Spinal cord (tissue), 10 donors: ENCODE measurements around the gene CADPS. TPM values are rescaled to one million over a fixed set of nuclear protein-coding genes. Genes with fewer than 3 reads are reported as not detected.

Experiments
- DNase-seq, 6 donors: peaks; one replicate each; pipeline versions ENCODE4 v3.0.0 to v3.0.0-alpha.2; 2013 to 2015; ENCODE audit warnings: low spot score in 6 of 6, low read depth in 4 of 6
- H3K27ac ChIP-seq: one replicate; pipeline ENCODE4 v1.5.1; 2013; ENCODE audit warnings: low read depth, low read length, control low read depth
- H3K27me3 ChIP-seq: one replicate; pipeline ENCODE4 v1.6.1; 2013; ENCODE audit warnings: low read length; ENCODE audit not compliant: control insufficient read depth, insufficient read depth
- H3K36me3 ChIP-seq: one replicate; pipeline ENCODE4 v1.6.1; 2013; ENCODE audit warnings: low read length; ENCODE audit not compliant: control insufficient read depth, insufficient read depth
- H3K4me1 ChIP-seq: one replicate; pipeline ENCODE4 v1.6.1; 2013; ENCODE audit warnings: low read length; ENCODE audit not compliant: control insufficient read depth, insufficient read depth
- H3K4me3 ChIP-seq: one replicate; pipeline ENCODE4 v1.5.1; 2013; ENCODE audit warnings: low read depth, low read length, control low read depth
- H3K9me3 ChIP-seq: one replicate; pipeline ENCODE4 v1.6.1; 2013; ENCODE audit warnings: low read length; ENCODE audit not compliant: control insufficient read depth, insufficient read depth
- WGBS: methylation state at CpG from one replicate; pipeline ENCODE4 v1.1.5; 2013; ENCODE audit warnings: missing lambda C conversion rate; ENCODE audit not compliant: insufficient coverage; 5-methylcytosine and 5-hydroxymethylcytosine counted together
- polyA plus RNA-seq, 2 donors: library from polyadenylated mRNA; unstranded; fragments of 120-200 nt; gene quantifications; one replicate each; pipeline ENCODE4 v1.2.1, GENCODE V29; 2013; ENCODE audit not compliant: insufficient read length in 2 of 2
- total RNA-seq, 2 donors: library from RNA; depleted of rRNA in 1 of 2; stranded (reverse); fragments of 120-200 nt in 1 of 2; fragments of >200 nt in 1 of 2; gene quantifications; one replicate each; pipeline versions ENCODE4 v1.2.3 to v1.2.4, GENCODE V29; 2013 to 2014
- donor health status: healthy.

Gene CADPS
- total and polyA plus RNA-seq, 4 donors: 79.7 to 251 (median 198) TPM

DNA sequence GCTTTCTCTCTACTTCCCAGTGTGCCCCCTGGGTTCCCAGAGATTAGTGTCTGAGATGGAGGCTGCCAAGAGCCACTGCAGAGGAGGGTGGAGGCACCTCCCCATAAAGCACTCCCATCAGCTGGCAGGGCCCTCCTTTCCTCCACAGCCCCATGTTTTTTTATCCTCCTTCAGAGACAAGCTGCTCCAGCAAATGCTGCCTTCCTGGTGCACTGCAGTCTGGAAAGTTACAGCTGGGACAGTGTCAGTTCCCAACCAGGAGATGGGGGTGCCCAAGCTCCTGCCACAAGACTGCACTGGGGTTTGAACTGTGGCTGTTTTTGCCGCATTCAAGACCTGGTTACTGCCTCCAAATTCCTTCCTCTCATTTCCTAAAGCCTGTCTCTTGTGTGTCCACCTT, 206.1 kb downstream of the CADPS start:
- Histone ChIP-seq H3K4me3 (no peak overlapping the region), H3K4me1 (peaks cover 5% of the 10 kb centered on the region), H3K36me3 (no peaks in the 10 kb centered on the region), H3K9me3 (no peaks in the 10 kb centered on the region), H3K27me3 (no peaks in the 10 kb centered on the region), H3K27ac (no peak overlapping the region)
- peak in 2 of 6 donors; percentile 15 to 29 for DNase-seq
- WGBS: 100% methylated on average over 1 of the region's 1 CpG

DNA sequence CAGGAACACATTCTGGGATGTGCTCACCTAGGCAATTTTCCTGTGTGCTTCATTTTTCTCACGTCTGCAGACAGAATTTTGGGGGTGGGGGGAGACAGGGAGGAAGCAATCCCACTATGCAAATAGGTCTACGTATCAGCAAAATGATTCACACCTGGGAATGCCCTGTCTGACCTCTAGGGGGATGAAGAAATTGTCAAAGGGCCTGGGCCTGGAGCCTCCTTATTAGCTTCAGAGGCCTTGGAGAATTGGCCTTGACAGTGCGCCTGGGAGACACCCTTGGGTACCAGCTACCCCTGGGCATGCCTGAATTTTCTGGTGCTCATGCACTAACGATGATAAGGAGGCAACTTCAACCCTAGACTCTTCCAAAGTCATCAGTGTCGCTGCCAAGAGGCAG, 207.5 kb downstream of the CADPS start:
- no peak for DNase-seq
- Histone ChIP-seq H3K4me3 (no peak overlapping the region), H3K27ac (no peak overlapping the region), H3K36me3 (no peaks in the 10 kb centered on the region), H3K4me1 (peaks cover 5% of the 10 kb centered on the region), H3K9me3 (no peaks in the 10 kb centered on the region), H3K27me3 (no peaks in the 10 kb centered on the region)
- 88% methylated on average over 2 of the region's 5 CpGs for WGBS

DNA sequence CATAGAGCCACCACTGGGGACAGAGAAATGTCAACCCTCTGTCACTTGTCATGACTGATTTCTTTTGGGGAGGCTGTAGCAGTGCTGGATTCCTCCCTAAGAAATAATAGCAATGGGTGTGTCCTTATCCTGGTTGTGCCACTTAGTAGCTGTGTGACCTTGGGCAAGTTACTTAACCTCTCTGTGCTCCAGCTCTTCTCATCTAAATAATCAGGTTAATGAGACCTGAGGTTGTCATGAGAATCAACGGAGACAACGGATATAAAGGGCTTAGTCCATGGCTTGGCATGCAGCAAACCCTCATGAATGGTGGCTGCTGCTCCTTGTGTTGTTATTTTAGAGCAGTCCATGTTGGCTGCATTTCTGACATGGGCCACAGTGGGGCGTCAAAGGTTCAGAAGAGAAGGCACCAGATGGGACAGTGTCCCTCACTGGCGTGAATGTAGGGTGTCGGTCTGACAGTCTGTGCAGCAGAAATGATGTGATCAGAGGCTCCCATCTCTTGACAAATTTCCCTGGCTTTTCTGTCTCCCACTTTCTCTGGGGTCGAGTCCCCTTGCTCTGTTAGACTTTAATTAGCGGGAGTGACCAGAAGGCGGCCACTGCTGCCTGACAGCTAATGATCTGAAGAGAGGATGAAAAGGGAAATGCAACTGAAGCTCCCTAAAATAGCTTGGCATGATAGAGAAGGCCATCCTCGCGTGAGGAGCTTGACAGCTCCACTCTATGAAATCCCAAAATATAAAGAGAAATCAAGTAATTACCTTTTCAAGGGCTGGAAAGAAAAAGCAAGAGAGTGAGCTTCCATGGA, 209.4 kb downstream of the CADPS start:
- peaks cover 5% of the 10 kb centered on the region for H3K4me1 ChIP-seq
- no peak overlapping the region for H3K27ac ChIP-seq
- no peaks in the 10 kb centered on the region for H3K9me3 ChIP-seq
- 11% methylated on average over 7 of the region's 10 CpGs for WGBS
- H3K4me3 ChIP-seq: no peak overlapping the region
- peak; percentile 41 to 96 (median 74) for DNase-seq
- no peaks in the 10 kb centered on the region for H3K27me3 ChIP-seq
- H3K36me3 ChIP-seq: no peaks in the 10 kb centered on the region

DNA sequence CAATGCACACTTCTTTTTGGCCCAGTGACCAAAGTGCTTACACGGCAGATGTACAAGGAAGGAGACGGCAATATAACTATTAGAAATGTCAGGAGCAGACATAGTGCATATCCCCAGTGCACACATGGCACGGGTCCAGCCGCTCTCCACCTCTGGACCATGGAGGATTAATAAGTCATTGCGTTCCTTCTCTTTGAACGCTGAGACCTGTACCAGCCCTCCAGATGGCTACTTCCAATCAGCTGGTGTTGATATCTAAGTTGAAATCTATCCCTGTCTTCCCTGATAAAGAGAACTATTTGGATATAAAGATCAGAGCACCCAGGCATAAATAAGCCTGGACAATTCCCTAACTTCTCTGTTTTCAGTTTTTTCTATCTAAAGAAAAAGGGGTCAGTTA, 212.5 kb downstream of the CADPS start:
- Histone ChIP-seq H3K4me1 (no peaks in the 10 kb centered on the region), H3K9me3 (no peaks in the 10 kb centered on the region), H3K4me3 (no peak overlapping the region), H3K27ac (no peak overlapping the region), H3K36me3 (no peaks in the 10 kb centered on the region), H3K27me3 (no peaks in the 10 kb centered on the region)
- peak in 1 of 6 donors; percentile 62 for DNase-seq
- WGBS: no CpG with 5 or more reads among the region's 6 CpGs

DNA sequence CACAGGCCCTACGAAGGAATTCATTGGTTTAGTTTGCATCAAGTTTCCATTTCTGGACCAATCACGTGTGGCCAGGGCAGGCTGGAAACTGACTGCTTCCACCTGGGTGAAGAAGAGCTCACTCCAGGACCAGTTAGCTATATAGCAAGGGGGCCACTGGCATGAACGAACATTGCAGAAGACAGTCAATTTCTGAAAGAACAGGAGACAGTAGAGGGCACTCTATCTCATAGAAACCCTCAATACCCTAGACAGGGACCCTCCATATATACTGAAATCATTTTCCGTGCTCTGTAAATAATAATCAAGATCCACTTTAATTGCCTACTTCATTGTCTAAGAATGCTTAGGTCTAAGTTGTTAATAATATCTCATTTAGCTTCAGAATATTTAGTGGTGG, 215.6 kb downstream of the CADPS start:
- no peak overlapping the region for H3K4me3 ChIP-seq
- H3K4me1 ChIP-seq: no peaks in the 10 kb centered on the region
- no peaks in the 10 kb centered on the region for H3K36me3 ChIP-seq
- H3K27me3 ChIP-seq: no peaks in the 10 kb centered on the region
- WGBS: 100% methylated on average over 1 of the region's 4 CpGs
- no peaks in the 10 kb centered on the region for H3K9me3 ChIP-seq
- peak in 2 of 6 donors; percentile 18 to 57 for DNase-seq
- H3K27ac ChIP-seq: no peak overlapping the region

DNA sequence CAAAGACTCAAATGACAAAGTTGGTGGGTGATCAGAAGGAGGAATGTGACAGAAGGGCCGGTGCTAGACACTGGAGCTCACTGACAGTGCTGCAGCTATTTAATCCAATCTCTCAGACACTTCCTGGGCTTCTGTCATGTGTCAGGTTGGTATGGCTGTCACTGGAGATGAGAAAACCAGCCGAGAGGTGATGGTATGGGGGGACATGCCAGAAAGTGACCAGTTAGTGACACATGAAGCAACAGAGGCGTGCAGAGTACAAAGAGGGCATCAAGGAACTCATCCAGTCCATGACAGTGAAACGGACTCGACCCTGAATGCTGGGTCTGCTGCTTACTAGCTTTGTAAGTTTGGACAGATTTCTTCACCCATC, 219.5 kb downstream of the CADPS start:
- DNase-seq: no peak
- Histone ChIP-seq H3K36me3 (no peaks in the 10 kb centered on the region), H3K4me3 (no peak overlapping the region), H3K4me1 (no peaks in the 10 kb centered on the region), H3K9me3 (no peaks in the 10 kb centered on the region), H3K27me3 (no peaks in the 10 kb centered on the region), H3K27ac (no peak overlapping the region)
- 82% methylated on average over 4 of the region's 5 CpGs for WGBS

DNA sequence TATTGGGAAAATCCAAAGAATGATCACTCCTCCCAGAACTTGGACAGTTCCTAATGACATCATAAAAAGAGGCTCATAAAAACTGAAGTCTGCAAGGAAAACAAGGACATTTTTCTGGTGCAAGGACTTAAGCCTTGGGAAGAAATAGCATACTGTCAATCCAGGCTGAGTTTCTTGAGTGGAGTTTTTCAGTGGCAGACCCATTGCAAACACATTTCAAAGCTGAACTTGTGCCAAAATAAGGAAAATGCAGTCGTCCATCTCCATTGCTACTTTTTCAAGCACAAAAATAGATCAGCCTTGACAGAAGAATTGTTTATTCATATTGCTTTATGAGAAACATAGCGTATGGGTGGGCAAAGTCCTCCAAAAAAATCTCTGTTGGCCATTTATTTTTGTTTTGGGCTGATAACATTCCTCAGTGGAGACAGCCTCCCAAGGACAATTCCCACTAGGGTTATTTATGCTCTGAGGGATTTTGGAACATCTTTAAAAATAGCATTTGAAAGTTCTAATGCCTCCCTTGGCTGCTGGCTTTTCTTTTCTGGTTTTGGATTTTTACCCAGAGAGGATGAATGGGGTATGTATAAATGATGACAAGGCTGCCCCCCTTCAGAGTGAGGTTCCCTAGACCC, 220.0 kb downstream of the CADPS start:
- Histone ChIP-seq H3K36me3 (no peaks in the 10 kb centered on the region), H3K27ac (no peak overlapping the region), H3K4me1 (no peaks in the 10 kb centered on the region), H3K9me3 (no peaks in the 10 kb centered on the region), H3K4me3 (no peak overlapping the region), H3K27me3 (no peaks in the 10 kb centered on the region)
- 80% methylated on average over 1 of the region's 2 CpGs for WGBS
- DNase-seq: no peak

DNA sequence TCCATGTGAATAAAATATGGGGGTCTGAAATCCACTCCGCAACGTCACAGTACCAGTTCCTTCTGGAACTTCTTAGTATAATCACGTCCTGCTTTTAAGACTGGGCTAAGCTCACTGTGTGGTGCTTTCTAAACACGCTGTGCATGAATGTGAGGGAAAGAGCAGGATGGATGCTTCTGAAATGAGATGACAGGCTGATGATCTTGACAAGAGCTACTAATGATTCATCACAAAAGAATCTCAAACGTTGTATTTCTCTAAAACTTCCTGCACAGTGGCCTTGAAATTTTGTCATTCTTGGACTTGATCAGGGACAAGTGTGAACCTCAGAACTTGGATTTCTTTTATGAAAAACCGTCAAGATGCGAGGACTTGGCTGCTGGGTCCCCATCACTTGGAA, 221.4 kb downstream of the CADPS start:
- no peak overlapping the region for H3K4me3 ChIP-seq
- no peaks in the 10 kb centered on the region for H3K36me3 ChIP-seq
- H3K27ac ChIP-seq: no peak overlapping the region
- H3K9me3 ChIP-seq: no peaks in the 10 kb centered on the region
- H3K4me1 ChIP-seq: no peaks in the 10 kb centered on the region
- no CpG with 5 or more reads among the region's 7 CpGs for WGBS
- H3K27me3 ChIP-seq: no peaks in the 10 kb centered on the region
- DNase-seq: no peak

DNA sequence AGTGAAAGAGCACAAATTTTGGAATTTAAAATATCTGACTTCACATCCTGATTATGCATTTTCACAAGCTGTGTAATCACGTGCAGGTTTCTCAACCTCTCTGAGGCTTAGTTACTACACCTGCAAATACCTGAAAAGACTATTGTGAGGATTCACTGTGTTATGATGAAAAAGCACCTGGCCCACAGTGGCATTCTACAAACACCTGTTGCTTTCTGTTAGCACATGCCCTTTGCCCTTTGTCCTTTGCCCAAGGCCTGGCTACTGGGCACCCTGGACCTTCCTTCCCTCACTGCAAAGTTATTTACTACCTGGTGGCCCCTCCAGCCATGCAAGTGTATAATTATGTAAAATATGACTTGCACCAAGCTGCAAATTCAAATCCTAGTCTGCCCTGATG, 227.5 kb downstream of the CADPS start:
- Histone ChIP-seq H3K4me1 (no peaks in the 10 kb centered on the region), H3K36me3 (no peaks in the 10 kb centered on the region), H3K27me3 (no peaks in the 10 kb centered on the region), H3K4me3 (no peak overlapping the region), H3K9me3 (no peaks in the 10 kb centered on the region), H3K27ac (no peak overlapping the region)
- WGBS: no CpG with 5 or more reads among the region's 1 CpG
- no peak for DNase-seq

DNA sequence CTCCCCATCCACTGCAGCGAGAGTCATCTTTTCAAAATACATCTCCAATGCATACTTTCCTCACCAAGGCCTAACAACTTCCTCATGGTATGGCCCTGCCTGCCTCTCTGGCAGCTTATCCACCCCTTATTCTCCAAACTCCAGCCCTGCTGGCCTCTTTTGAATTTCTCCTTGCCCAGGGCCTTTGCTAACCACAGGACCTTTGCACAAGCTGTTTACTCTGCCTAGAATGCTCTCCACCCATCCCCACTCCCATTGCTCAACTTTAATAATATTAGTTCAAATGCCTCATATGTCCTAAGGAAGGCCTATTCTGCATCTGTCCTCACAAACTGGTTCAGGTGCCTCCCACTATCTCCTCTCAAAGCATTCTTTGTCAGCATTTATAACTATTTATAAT, 230.7 kb downstream of the CADPS start:
- H3K27me3 ChIP-seq: no peaks in the 10 kb centered on the region
- DNase-seq: no peak
- H3K9me3 ChIP-seq: no peaks in the 10 kb centered on the region
- H3K36me3 ChIP-seq: no peaks in the 10 kb centered on the region
- WGBS: 100% methylated on average over 1 of the region's 1 CpG
- no peak overlapping the region for H3K27ac ChIP-seq
- H3K4me3 ChIP-seq: no peak overlapping the region
- H3K4me1 ChIP-seq: no peaks in the 10 kb centered on the region
